ENCODE data around the gene POR.
"Not testable (repeated sequence)": the region's sequence is repeated elsewhere in the genome, so short reads cannot be mapped to it uniquely, and the experiment has no call there.

Gene POR

DNA sequence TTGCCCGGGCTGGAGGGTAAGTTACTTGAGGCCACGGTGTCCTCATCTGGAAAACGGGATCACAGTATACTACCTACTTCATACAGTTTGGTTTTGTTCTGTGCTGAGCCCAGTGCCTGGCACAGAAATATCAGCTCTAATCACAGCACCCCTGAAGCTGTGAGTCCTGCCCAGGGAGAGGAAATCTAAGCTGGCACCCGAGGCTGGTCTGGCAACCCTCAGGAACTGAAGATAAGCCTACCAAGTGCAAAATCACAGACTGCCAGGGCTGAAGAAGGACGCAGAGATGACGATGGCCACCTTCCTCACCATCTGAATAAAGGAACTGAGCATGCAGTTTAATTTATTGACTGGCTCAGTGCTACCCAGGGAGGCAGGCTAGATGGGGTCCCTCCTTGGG, 87.2 kb downstream of the POR start:
- in situ Hi-C loops (cut with HindIII; ENCODE audit: low pct_unique_long_range_greater_than_20kb, low sequenced_read_pairs), result no loop called here
- TF ChIP-seq JUND (IDR thresholded peaks at IDR 0.05; ENCODE audit: low read depth), result no peak
- DNase-seq (ENCODE audit: low read depth in 1 of 2, low spot score in 1 of 2), result no peak

DNA sequence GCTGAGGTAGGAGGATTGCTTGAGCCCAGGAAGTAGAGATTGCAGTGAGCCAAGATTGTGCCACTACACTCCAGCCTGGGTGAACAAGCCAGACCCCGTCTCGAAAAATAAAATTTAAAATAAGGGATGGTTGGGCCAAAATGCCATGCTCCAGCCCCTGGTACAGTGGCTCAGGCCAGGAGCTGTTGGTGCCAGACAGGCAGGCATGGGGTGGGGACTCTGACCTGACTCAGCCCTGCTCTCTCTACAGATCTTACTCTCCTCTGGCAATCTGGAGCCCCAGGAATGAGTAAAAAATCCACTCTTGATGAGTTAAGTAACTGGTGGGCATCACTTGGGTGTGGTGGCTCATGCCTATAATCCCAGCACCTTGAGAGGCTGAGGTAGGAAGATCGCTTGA, 87.9 kb downstream of the POR start:
- no peak for DNase-seq (ENCODE audit: low read depth in 1 of 2, low spot score in 1 of 2)
- no peak for TF ChIP-seq JUND (IDR thresholded peaks at IDR 0.05; ENCODE audit: low read depth)
- in situ Hi-C loops (cut with HindIII; ENCODE audit: low pct_unique_long_range_greater_than_20kb, low sequenced_read_pairs), result no loop called here

DNA sequence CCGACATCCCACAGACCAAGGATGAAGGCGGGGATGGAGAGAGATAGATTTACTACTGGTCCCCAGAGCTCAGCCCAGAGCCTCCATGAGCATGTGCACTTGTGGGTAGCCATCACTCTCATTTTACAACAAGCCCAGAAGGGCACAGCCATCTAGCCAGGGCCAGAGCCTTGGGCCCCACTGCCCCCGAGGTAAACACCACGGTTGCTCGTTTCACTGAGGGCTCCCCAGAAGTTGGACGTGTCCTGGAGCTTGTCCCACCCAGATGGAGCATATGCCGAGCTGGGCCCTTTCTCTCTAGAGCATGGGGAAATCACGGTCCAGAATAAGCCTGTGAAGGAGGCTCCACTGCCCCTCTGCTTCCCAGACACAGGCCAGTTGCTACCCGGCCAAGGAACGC, 88.4 kb downstream of the POR start:
- TF ChIP-seq JUND (IDR thresholded peaks at IDR 0.05; ENCODE audit: low read depth), result no peak
- in situ Hi-C loops (cut with HindIII; ENCODE audit: low pct_unique_long_range_greater_than_20kb, low sequenced_read_pairs), result no loop called here
- DNase-seq (ENCODE audit: low read depth in 1 of 2, low spot score in 1 of 2), result no peak

DNA sequence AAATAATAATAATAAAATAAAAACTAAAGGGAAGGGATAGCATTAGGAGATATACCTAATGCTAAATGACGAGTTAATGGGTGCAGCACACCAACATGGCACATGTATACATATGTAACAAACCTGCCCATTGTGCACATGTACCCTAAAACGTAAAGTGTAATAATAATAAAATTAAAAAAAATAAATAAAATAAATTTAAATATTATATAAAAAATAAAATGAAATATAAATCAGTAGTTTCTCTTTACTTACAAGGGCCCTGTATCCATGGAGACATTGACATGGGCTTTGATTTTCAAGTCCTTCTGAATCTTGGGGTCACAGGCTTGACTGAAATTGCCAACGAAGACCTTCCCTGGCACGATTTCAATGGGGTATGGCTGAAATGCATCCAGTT, 90.0 kb downstream of the POR start:
- in situ Hi-C loops (cut with HindIII; ENCODE audit: low pct_unique_long_range_greater_than_20kb, low sequenced_read_pairs); DNase-seq (ENCODE audit: low read depth in 1 of 2, low spot score in 1 of 2): not testable (repeated sequence)

DNA sequence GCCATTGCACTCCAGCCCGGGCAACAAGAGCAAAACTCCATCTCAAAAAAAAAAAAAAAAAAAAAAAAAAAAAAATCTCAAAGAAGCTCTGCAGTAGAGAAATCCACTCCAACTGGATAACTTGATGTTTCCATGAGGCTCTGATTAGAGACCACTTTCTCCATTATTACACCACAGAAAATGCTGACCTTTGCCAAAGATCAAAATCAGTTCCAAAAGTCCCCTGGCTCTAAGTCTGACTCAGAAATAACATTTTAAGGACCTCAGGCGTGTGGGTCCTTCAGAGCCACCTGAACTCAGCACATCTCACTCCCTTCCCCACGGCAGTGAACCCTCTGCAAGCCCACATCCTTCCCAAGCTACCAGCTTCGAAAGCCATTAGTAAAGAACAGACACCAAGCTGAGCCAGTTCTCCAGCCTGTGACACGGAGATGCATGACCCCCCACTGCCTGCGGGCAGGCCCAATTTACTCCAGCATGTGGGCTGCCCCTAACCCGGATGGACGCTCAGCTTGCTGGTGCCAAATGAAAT, 93.3 kb downstream of the POR start:
- in situ Hi-C loops (cut with HindIII; ENCODE audit: low pct_unique_long_range_greater_than_20kb, low sequenced_read_pairs), result no loop called here
- no peak for DNase-seq (ENCODE audit: low read depth in 1 of 2, low spot score in 1 of 2)
- no peak for TF ChIP-seq JUND (IDR thresholded peaks at IDR 0.05; ENCODE audit: low read depth)

DNA sequence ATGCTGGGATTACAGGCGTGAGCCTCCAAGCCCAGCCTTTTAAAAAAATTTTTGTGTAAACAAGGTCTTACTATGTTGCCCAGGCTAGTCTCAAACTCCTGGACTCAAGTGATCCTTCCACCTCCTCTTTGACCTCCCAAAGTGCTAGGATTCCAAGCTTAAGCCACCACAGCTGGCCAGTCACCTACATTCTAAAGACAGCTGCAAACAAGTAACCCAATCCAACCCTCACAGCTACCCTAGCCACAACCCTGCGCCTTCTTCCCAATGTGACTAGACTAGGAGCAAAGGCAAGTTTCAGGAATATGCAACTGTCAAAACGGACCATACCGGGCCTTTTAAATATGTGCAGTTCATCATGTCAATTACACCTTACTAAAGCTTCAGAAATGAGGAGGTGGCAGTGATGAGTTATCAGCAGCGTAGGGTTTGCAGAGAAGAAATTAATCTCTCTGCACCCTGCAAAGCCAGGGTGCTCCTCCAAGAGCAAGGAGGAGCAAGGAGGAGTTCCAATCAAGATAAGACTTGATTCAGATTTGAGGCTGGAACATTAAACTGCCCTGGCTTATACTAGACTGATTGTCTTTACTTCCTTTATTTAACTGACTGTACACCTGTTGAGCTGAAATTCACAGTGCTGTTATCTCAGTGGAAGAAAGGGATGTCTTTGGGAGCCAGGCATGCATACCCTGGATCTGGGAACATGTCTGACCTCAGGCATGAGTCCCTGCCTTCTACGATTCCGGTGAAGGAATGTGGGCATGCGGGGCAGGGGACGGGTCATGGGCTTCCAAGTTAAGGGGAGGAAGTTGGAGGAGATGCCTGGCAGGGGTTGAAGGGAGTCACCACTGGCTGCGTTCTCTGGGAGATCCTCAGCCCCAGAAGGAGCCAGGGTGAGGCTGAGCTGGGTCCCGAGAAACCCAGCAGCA, 95.0 kb downstream of the POR start:
- in situ Hi-C loops (cut with HindIII; ENCODE audit: low pct_unique_long_range_greater_than_20kb, low sequenced_read_pairs), result no loop called here
- no peak for DNase-seq (ENCODE audit: low read depth in 1 of 2, low spot score in 1 of 2)
- no peak for TF ChIP-seq JUND (IDR thresholded peaks at IDR 0.05; ENCODE audit: low read depth)

DNA sequence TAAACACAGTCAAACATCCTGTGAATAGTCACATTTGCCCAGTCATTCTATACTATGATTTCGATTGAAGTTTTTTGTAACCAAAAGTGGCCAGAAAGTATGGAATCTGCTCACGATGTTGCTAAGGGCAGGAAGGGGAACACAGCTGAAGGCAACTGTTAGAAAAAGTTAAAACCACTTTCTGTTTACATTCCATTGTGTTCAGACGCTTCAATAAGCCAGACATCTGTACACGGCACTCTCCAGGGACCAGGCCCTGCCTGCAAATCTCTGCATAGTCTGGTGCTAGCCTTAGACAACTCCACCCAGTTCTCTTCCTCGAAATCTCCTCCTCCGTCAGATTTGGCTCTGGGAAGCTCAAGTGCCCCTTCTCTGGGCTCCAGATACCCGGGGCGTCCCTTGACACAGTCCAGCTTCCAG, 96.5 kb downstream of the POR start:
- no peak for DNase-seq (ENCODE audit: low read depth in 1 of 2, low spot score in 1 of 2)
- no peak for TF ChIP-seq JUND (IDR thresholded peaks at IDR 0.05; ENCODE audit: low read depth)
- in situ Hi-C loops (cut with HindIII; ENCODE audit: low pct_unique_long_range_greater_than_20kb, low sequenced_read_pairs), result no loop called here

DNA sequence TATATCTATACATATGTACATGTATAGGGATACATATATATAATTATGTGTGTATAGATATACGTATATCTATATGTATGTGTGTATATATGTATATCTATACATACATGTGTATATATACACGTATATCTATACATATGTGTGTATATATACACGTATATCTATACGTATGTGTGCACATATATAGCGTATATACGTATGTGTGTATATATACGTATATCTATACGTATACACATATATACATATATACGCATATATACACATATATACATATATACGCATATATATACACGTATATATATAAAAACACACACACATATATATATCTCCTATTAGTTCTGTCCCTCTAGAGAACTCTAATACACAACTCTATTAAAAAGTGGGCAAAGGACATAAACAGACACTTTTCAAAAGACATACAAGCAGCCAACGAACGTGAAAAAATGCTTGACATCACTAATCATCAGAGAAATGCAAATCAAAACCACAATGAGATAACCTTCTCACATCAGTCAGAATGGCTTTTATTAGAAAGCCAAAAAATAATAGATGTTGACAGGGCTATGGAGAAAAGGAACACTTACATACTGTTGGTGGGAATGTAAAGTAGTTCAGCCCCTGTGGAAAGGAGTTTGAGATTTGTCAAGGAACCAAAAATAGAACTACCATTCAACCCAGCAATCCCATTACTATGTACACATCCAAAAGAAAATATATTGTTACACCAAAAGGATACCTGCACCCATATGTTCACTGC, 101.4 kb downstream of the POR start:
- in situ Hi-C loops (cut with HindIII; ENCODE audit: low pct_unique_long_range_greater_than_20kb, low sequenced_read_pairs), result no loop called here
- no peak for DNase-seq (ENCODE audit: low read depth in 1 of 2, low spot score in 1 of 2)
- no peak for TF ChIP-seq JUND (IDR thresholded peaks at IDR 0.05; ENCODE audit: low read depth)

DNA sequence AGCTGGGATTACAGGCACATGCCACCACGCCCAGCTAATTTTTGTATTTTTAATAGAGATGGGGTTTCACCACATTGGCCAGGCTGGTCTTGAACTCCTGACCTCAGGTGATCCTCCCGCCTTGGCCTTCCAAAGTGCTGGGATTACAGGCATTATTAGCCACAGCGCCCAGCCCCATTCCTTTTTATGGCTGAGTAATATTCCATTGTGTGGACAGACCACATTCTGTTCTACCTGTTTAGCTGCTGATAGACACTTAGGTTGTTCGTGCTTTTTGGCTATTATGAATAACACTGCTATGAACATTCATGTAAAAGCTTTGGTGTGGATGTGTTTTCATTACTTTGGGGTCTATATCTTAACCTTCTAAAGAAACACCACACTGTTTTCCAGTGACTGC, 103.6 kb downstream of the POR start:
- in situ Hi-C loops (cut with HindIII; ENCODE audit: low pct_unique_long_range_greater_than_20kb, low sequenced_read_pairs); DNase-seq (ENCODE audit: low read depth in 1 of 2, low spot score in 1 of 2): not testable (repeated sequence)

DNA sequence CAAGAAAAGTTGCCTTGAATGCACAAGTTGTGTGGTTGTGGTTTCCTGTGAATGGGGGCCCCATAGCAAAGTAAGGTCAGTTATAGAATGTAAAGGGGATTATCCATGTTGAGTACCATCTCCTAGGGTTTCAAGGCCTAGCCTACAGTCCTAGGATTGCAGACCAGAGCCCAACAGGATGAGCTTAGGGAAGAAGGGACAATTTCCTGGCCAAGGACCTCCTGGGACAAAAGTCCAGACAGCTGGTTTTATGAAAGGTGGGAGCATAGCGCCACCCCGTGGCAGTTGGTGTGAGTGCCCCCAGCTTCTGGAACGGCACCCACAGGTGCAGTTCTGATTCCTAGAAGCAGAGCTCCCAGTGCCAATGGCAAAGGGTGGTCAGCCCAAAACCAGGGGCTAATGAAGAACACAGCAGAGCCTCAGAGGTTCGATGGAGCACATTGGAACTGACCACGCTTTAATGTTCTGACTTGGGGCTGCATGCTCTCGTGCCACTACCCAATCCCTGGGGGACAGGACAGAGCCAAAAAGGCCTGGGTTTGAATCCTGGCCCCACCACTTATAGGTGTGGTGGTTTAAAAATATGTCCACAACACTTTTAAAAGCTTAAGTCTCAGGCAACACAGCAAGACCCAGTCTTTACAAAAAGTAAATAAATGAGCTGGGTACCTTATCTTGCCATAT, 105.2 kb downstream of the POR start:
- in situ Hi-C loops (cut with HindIII; ENCODE audit: low pct_unique_long_range_greater_than_20kb, low sequenced_read_pairs), result no loop called here

DNA sequence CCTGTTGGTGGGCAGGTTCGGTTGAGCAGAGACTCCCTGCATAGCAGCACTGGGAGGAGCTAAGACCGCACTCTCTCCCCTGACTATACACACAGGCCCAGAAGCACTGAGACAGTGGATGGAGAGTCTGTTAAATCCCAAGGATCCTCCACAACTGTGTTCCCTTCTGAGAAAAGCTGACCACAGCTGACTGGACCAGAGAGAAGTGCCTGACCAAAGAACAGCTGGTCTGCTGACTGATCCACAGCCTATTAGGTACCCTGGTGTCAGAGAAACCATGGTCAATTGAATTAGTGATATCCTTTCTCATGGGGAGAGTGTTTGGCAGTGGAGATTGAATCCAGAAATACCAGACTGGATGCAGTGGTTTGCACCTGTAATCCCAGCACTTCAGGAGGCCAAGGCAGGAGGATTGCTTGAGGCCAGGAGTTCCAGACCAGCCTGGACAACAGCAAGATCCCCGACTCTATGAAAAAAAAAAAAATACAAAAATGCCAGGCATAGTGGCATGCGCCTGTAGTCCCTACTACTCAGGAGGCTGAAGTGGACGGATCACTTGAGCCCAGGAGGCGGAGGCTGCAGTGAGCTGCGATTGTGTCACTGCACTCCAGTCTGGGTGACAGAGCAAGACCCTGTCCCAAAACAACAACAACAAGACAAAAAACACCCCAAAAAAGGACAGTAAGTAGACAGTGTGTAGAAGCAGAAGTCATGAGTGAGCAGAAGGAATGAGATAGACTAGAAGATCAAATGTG, 107.2 kb downstream of the POR start:
- no peak for TF ChIP-seq JUND (IDR thresholded peaks at IDR 0.05; ENCODE audit: low read depth)
- in situ Hi-C loops (cut with HindIII; ENCODE audit: low pct_unique_long_range_greater_than_20kb, low sequenced_read_pairs), result no loop called here
- no peak for DNase-seq (ENCODE audit: low read depth in 1 of 2, low spot score in 1 of 2)

More for the DNA sequence above, 105.2 kb downstream of the POR start:
- no peak for TF ChIP-seq JUND (IDR thresholded peaks at IDR 0.05; ENCODE audit: low read depth)
- DNase-seq (ENCODE audit: low read depth in 1 of 2, low spot score in 1 of 2), result peak; percentile 68 to 83

DNA sequence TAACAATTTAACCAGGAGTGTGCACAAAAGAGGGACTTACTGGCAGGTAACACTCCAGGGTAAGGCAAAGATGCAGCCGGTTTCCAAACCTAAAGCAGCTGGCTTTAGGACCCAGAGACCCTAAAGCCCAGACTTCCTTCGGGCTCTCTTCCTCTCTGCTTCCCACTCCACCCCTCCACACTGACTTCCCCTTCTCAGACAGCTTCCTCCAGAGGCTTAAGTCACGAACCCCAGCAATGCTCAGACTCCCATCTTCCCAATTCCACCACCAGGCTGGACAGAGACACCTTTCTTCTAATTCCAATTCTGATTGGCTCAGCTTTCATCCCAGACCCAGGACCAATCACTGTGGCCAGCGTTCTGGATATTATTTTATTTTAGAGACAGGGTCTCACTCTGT, 108.0 kb downstream of the POR start:
- DNase-seq (ENCODE audit: low read depth in 1 of 2, low spot score in 1 of 2), result no peak
- TF ChIP-seq JUND (IDR thresholded peaks at IDR 0.05; ENCODE audit: low read depth), result no peak
- in situ Hi-C loops (cut with HindIII; ENCODE audit: low pct_unique_long_range_greater_than_20kb, low sequenced_read_pairs), result no loop called here

DNA sequence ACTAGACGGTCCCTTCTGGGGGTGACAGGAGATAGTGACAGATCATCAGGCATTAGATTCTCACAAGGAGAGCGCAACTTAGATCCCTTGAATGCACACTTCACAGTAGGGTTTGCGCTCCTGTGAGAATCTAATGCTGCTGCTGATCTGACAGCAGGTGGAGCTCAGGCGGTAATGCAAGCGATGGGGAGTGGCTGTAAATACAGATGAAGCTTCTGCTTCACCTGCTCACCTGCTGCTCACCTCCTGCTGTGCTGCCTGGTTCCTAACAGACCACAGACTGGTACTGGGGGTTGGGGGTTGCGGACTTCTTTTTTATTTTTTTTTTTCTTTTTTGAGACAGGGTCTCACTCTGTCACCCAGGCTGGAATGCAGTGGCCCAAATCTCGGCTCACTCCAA, 114.7 kb downstream of the POR start:
- DNase-seq (ENCODE audit: low read depth in 1 of 2, low spot score in 1 of 2), result peak in 1 of 2 experiments; percentile 47
- in situ Hi-C loops (cut with HindIII; ENCODE audit: low pct_unique_long_range_greater_than_20kb, low sequenced_read_pairs), result not testable (repeated sequence)
